AG09309 (cell line): Measurements from ENCODE around the gene PCGF2.

ENCODE experiments used
- DNase-seq: peaks from one replicate; pipeline ENCODE4 v3.0.0-alpha.2; 2010; ENCODE audit warnings: low read depth
- H3K4me3 ChIP-seq: 2 replicates; pipeline ENCODE4 v1.5.1; 2011; ENCODE audit warnings: mild to moderate bottlenecking, low read depth, low read length, moderate library complexity; ENCODE audit not compliant: control insufficient read depth
- CTCF ChIP-seq: IDR thresholded peaks from 2 replicates; pipeline ENCODE4 v1.5.1; 2011; ENCODE audit warnings: mild to moderate bottlenecking, low read depth, low read length, inconsistent platforms; ENCODE audit not compliant: insufficient read depth, control insufficient read depth; ENCODE audit errors: missing control alignments

PCGF2 gene

GRCh38 chr17:38711792-38712571, 36.2 kb downstream of the PCGF2 start:
- DNase-seq, result no peak
- H3K4me3 ChIP-seq, result no peak overlapping the region
- no peak for TF ChIP-seq CTCF

- TF ChIP-seq CTCF, result no peak
- DNase-seq, result no peak
- no peak overlapping the region for H3K4me3 ChIP-seq
Measured at GRCh38 chr17:38710985-38711384, 37.2 kb downstream of the PCGF2 start.

- H3K4me3 ChIP-seq, result no peak overlapping the region
- no peak for TF ChIP-seq CTCF
- DNase-seq, result no peak
Measured at GRCh38 chr17:38710604-38710962, 37.6 kb downstream of the PCGF2 start.

GRCh38 chr17:38709864-38710603, 38.1 kb downstream of the PCGF2 start:
- no peak overlapping the region for H3K4me3 ChIP-seq
- no peak for TF ChIP-seq CTCF
- DNase-seq, result no peak

GRCh38 chr17:38709104-38709820, 38.9 kb downstream of the PCGF2 start:
- H3K4me3 ChIP-seq, result no peak overlapping the region
- no peak for DNase-seq
- TF ChIP-seq CTCF, result no peak

GRCh38 chr17:38707678-38708351, 40.3 kb downstream of the PCGF2 start:
- TF ChIP-seq CTCF, result no peak
- no peak overlapping the region for H3K4me3 ChIP-seq
- DNase-seq, result no peak
